ENCODE measurements around the gene TBC1D1. TPM values are rescaled to one million over a fixed set of nuclear protein-coding genes. Genes with fewer than 3 reads are reported as not detected.

The TBC1D1 gene
- total RNA-seq, 1 donor from 2014 or later = 92.7 TPM

DNA sequence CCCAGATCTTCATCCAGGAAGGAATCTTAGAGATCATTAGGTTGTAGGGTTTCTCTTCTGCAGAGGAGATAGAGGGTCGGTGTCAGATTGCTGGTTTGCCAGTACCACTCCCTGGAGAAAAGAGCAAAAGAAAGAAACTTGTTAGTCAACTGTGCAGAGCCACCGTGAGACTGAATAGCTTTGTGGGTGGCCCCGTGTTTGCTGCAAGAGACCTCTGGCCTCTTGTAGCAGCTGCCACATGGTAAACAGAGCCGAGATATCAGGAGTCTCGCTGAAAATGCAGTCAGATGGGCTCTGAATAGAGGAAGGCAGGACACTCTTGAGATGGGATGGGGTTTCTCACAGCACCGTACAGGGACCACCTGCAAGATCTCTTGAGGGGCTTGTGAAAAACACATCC lies 219.0 kb downstream of the TBC1D1 start:
- H3K36me3 Mint-ChIP-seq (ENCODE audit: low read depth) = peaks cover 15% of the 10 kb centered on the region
- no peaks in the 10 kb centered on the region for H3K27me3 Mint-ChIP-seq (ENCODE audit: low read depth)
- peaks cover 33% of the 10 kb centered on the region for H3K4me1 Mint-ChIP-seq (ENCODE audit: low read depth)
- TF ChIP-seq CTCF (IDR thresholded peaks at IDR 0.05) = no peak
- no peak overlapping the region for H3K27ac Mint-ChIP-seq (ENCODE audit: unreplicated experiment)
- no peak for DNase-seq (ENCODE audit: low spot score)
- H3K9me3 Mint-ChIP-seq (ENCODE audit: low read depth) = no peaks in the 10 kb centered on the region
- no peak overlapping the region for H3K4me3 Mint-ChIP-seq (ENCODE audit: unreplicated experiment)

DNA sequence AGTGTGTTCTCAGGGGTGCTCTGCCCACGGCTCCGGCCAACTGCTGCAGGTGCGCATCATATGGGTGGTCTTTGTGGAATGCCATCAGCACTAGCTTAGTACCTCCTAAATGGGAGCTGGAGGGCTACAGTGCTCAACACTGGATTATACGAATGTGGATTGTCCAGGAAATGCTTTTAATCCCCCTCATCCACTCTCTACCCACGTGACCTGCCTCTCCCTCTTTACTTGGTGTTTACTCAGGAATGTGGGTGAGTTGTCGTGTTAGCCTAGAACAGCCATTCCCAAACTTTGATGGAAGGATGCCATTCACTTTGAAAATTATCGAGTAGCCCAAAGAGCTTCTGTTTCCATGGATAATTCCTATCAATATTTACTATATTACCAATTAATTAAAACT lies 220.1 kb downstream of the TBC1D1 start:
- no peak for DNase-seq (ENCODE audit: low spot score)
- TF ChIP-seq CTCF (IDR thresholded peaks at IDR 0.05) = no peak
- H3K27ac Mint-ChIP-seq (ENCODE audit: unreplicated experiment) = no peak overlapping the region
- H3K4me3 Mint-ChIP-seq (ENCODE audit: unreplicated experiment) = no peak overlapping the region
- H3K9me3 Mint-ChIP-seq (ENCODE audit: low read depth) = no peaks in the 10 kb centered on the region
- H3K4me1 Mint-ChIP-seq (ENCODE audit: low read depth) = peaks cover 28% of the 10 kb centered on the region
- H3K27me3 Mint-ChIP-seq (ENCODE audit: low read depth) = no peaks in the 10 kb centered on the region
- H3K36me3 Mint-ChIP-seq (ENCODE audit: low read depth) = peaks cover 18% of the 10 kb centered on the region

GRCh38 chr4:38111717-38112116 lies 220.8 kb downstream of the TBC1D1 start:
- Mint-ChIP-seq H3K9me3 (ENCODE audit: low read depth) (no peaks in the 10 kb centered on the region), H3K27me3 (ENCODE audit: low read depth) (no peaks in the 10 kb centered on the region), H3K27ac (ENCODE audit: unreplicated experiment) (no peak overlapping the region), H3K4me3 (ENCODE audit: unreplicated experiment) (no peak overlapping the region), H3K36me3 (ENCODE audit: low read depth) (peaks cover 19% of the 10 kb centered on the region), H3K4me1 (ENCODE audit: low read depth) (peaks cover 21% of the 10 kb centered on the region)
- TF ChIP-seq CTCF (IDR thresholded peaks at IDR 0.05) = no peak
- DNase-seq (ENCODE audit: low spot score) = no peak

DNA sequence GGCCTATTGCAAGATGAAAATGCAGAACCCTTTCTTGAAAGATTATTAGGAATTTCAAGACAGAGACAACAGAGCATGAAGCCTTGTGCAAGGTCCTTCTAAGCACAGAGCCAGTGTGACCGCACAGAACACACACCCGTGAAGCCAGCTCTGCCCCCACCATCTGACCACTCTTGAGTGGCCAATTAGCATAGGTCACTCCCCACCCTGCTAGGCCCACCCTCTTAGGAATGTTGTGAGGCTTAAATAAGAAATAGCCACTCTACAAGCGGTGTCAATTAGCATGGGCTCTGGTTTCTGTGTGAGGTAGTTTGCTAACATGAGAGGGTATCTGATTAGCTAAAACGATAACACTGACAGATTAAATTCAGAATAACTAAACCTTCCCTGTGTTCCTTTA lies 222.2 kb downstream of the TBC1D1 start:
- Mint-ChIP-seq H3K27me3 (ENCODE audit: low read depth) (no peaks in the 10 kb centered on the region), H3K4me1 (ENCODE audit: low read depth) (peaks cover 9% of the 10 kb centered on the region), H3K9me3 (ENCODE audit: low read depth) (no peaks in the 10 kb centered on the region), H3K27ac (ENCODE audit: unreplicated experiment) (no peak overlapping the region), H3K36me3 (ENCODE audit: low read depth) (peaks cover 13% of the 10 kb centered on the region), H3K4me3 (ENCODE audit: unreplicated experiment) (no peak overlapping the region)
- TF ChIP-seq CTCF (IDR thresholded peaks at IDR 0.05) = no peak
- no peak for DNase-seq (ENCODE audit: low spot score)

DNA sequence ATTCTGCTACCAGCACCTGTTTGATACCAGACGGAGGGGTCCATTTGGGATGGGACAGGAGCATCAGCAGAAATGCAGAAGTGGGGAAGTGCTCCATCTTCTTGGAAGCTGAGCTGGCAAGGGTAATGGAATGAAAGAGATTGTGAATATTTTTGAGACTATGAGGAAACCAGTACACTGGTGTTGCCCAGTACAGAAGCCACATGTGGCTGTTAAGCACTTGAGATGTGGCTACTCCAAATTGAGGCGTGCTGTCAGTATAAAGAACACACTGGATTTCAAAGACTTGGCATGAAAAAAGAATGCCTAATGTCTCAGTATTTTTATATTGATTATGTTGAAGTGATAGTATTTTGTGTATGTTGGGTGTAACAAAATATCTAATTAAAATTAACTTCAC lies 222.7 kb downstream of the TBC1D1 start:
- Mint-ChIP-seq H3K36me3 (ENCODE audit: low read depth) (peaks cover 12% of the 10 kb centered on the region), H3K4me1 (ENCODE audit: low read depth) (peaks cover 9% of the 10 kb centered on the region), H3K4me3 (ENCODE audit: unreplicated experiment) (no peak overlapping the region), H3K27ac (ENCODE audit: unreplicated experiment) (no peak overlapping the region), H3K27me3 (ENCODE audit: low read depth) (no peaks in the 10 kb centered on the region), H3K9me3 (ENCODE audit: low read depth) (no peaks in the 10 kb centered on the region)
- no peak for DNase-seq (ENCODE audit: low spot score)
- TF ChIP-seq CTCF (IDR thresholded peaks at IDR 0.05) = no peak
